K562 (cell line): ENCODE results near the gene KLHL30. TPM values are rescaled to one million over a fixed set of nuclear protein-coding genes. Genes with fewer than 3 reads are reported as not detected.

Experiments used
- CCNT2 ChIP-seq: IDR thresholded peaks from 2 replicates; pipeline ENCODE4 v1.6.1; 2011; ENCODE audit warnings: borderline replicate concordance, low read depth, mild to moderate bottlenecking, moderate library complexity, mixed read lengths, low read length; ENCODE audit not compliant: insufficient read length; ENCODE audit errors: extremely low read depth
- CHD7 ChIP-seq: fragments of 200-600 bp; sonication (generic); IDR thresholded peaks from one replicate; pipeline ENCODE4 v1.6.1; 2012; ENCODE audit warnings: mild to moderate bottlenecking, low read depth, low read length, inconsistent platforms
- E2F3 ChIP-seq: fragments of 250-450 bp; sonication (Bioruptor Pico); IDR thresholded peaks from 2 replicates; pipeline ENCODE4 v1.4.0; 2020; ENCODE audit warnings: mild to moderate bottlenecking
- KDM5B ChIP-seq: fragments of 200-600 bp; sonication (generic); IDR thresholded peaks from 2 replicates; pipeline ENCODE4 v1.6.1; 2012; ENCODE audit warnings: low read depth, mild to moderate bottlenecking, moderate library complexity, low read length, control low read depth, inconsistent platforms; ENCODE audit not compliant: insufficient replicate concordance
- MLLT1 ChIP-seq, 2 experiments: fragments of 450-650 bp; IDR thresholded peaks; 2 replicates each; pipeline ENCODE4 v1.6.1; 2016
- PTBP1 ChIP-seq: fragments of 200-400 bp; formaldehyde crosslinking; IDR thresholded peaks from 2 replicates; pipeline ENCODE4 v1.6.1; 2017; ENCODE audit warnings: low read depth, low read length
- SRSF7 ChIP-seq: fragments of 200-400 bp; formaldehyde crosslinking; optimal IDR thresholded peaks from 2 replicates; pipeline ENCODE3; 2017; ENCODE audit warnings: mild to moderate bottlenecking, low read depth, low read length
- TAL1 ChIP-seq: fragments of 450-650 bp; IDR thresholded peaks from 2 replicates; pipeline ENCODE4 v1.6.1; 2016; ENCODE audit warnings: mild to moderate bottlenecking
- ZBTB2 ChIP-seq: fragments of 450-650 bp; IDR thresholded peaks from 2 replicates; pipeline ENCODE4 v1.6.1; 2016; ENCODE audit warnings: antibody characterized with exemption
- ZFP91 ChIP-seq: sonication (generic); formaldehyde crosslinking; IDR thresholded peaks from 2 replicates; pipeline ENCODE4 v1.8.0; 2022; ENCODE audit warnings: mild to moderate bottlenecking, missing genetic modification reagents
- ZNF263 ChIP-seq: sonication (generic); formaldehyde crosslinking; IDR thresholded peaks from 2 replicates; pipeline ENCODE4 v1.8.0; 2022; ENCODE audit warnings: mild to moderate bottlenecking, missing genetic modification reagents, borderline replicate concordance
- ZNF436 ChIP-seq: fragments of 250-450, 450-650 bp; sonication (Bioruptor Pico); formaldehyde crosslinking; IDR thresholded peaks from 2 replicates; pipeline ENCODE4 v1.7.0; 2020; ENCODE audit warnings: mild to moderate bottlenecking
- polyA plus RNA-seq, 8 experiments: library from polyadenylated mRNA; depleted of rRNA in 4 of 8; stranded (reverse) in 5 of 8; unstranded in 3 of 8; fragments of >200 nt; fragmentation: Nextera tagmentation in 2 of 8; fragmentation: Illumina TruSeq in 1 of 8; extraction: Ambion mirVana in 2 of 8; extraction: Trizol in 1 of 8; gene quantifications; 2 replicates each; pipeline versions ENCODE4 v1.2.1 to v1.2.3, GENCODE V29; 2011 to 2014; ENCODE audit warnings: inconsistent platforms in 1 of 8, missing spikeins in 1 of 8
- total RNA-seq, 7 experiments: library from RNA; depleted of rRNA in 6 of 7; stranded (reverse); fragments of >200 nt in 6 of 7; fragmentation: Illumina TruSeq in 2 of 7; extraction: Trizol in 2 of 7; gene quantifications; 2 replicates each; pipeline versions ENCODE4 v1.2.1 to v1.2.3, GENCODE V29; 2011 to 2021; ENCODE audit warnings: low replicate concordance in 1 of 7

The KLHL30 gene
- total and polyA plus RNA-seq, 9 of the 15 experiments (the other 6 are each of a cell fraction or from before 2014, with no cell fraction given) = 0.04 TPM; not detected in 8

- TF ChIP-seq KDM5B = peak; percentile 9
- TF ChIP-seq ZNF263 (CRISPR knock-in tag) = no peak
- no peak for TF ChIP-seq ZNF436 (CRISPR knock-in tag)
- no peak for TF ChIP-seq E2F3 (CRISPR knock-in tag)
- no peak for TF ChIP-seq CCNT2
- TF ChIP-seq CHD7 = no peak
- TF ChIP-seq PTBP1 = no peak
- no peak for TF ChIP-seq ZBTB2
- no peak for TF ChIP-seq SRSF7
- no peak for TF ChIP-seq TAL1
- no peak for TF ChIP-seq MLLT1 (IDR thresholded peaks at IDR 0.05)
- TF ChIP-seq ZFP91 (CRISPR knock-in tag) = no peak
Observed at GRCh38 chr2:238159071-238159539, 20.6 kb downstream of the KLHL30 start (continued).
